Mesendoderm (in vitro differentiated cells): ENCODE measurements around the gene ACKR1. TPM values are rescaled to one million over a fixed set of nuclear protein-coding genes. Genes with fewer than 3 reads are reported as not detected.

Experiments
- DNase-seq: peaks from one replicate; pipeline ENCODE4 v3.0.0; 2013
- H2AK5ac ChIP-seq: 2 replicates; pipeline ENCODE4 v1.6.1; 2013; ENCODE audit warnings: low read length, inconsistent platforms
- H2BK120ac ChIP-seq: 2 replicates; pipeline ENCODE4 v1.6.1; 2013; ENCODE audit warnings: low read depth, mild to moderate bottlenecking, low read length, moderate library complexity, mixed read lengths
- H2BK15ac ChIP-seq: replicated peaks from 2 replicates; pipeline ENCODE4 v1.6.1; 2013; ENCODE audit warnings: low read depth, mild to moderate bottlenecking, moderate library complexity
- H2BK5ac ChIP-seq: 2 replicates; pipeline ENCODE4 v1.6.1; 2013; ENCODE audit warnings: low read length, inconsistent platforms
- H3K18ac ChIP-seq: 2 replicates; pipeline ENCODE4 v1.6.1; 2013; ENCODE audit warnings: mild to moderate bottlenecking, low read length, mixed read lengths
- H3K23ac ChIP-seq: one replicate; pipeline ENCODE4 v1.6.1; 2013; ENCODE audit warnings: low read length
- H3K27ac ChIP-seq: 2 replicates; pipeline ENCODE4 v1.5.1; 2013; ENCODE audit warnings: low read depth, mild to moderate bottlenecking, inconsistent platforms, low read length, moderate library complexity
- H3K27me3 ChIP-seq: 2 replicates; pipeline ENCODE4 v1.6.1; 2013; ENCODE audit warnings: low read length, control low read depth, mild to moderate bottlenecking, inconsistent platforms; ENCODE audit not compliant: insufficient read depth, poor library complexity
- H3K36me3 ChIP-seq: 2 replicates; pipeline ENCODE4 v1.6.1; 2013; ENCODE audit warnings: low read length, inconsistent platforms; ENCODE audit not compliant: control insufficient read depth, insufficient read depth
- H3K4ac ChIP-seq: one replicate; pipeline ENCODE4 v1.6.1; 2013; ENCODE audit warnings: low read depth, mild to moderate bottlenecking, low read length, moderate library complexity
- H3K4me1 ChIP-seq: 2 replicates; pipeline ENCODE4 v1.6.1; 2013; ENCODE audit warnings: low read depth, low read length, inconsistent platforms; ENCODE audit not compliant: control insufficient read depth
- H3K4me2 ChIP-seq: 2 replicates; pipeline ENCODE4 v1.6.1; 2013; ENCODE audit warnings: low read length
- H3K4me3 ChIP-seq: 2 replicates; pipeline ENCODE4 v1.5.1; 2013; ENCODE audit warnings: mild to moderate bottlenecking, low read length
- H3K56ac ChIP-seq: one replicate; pipeline ENCODE4 v1.6.1; 2013; ENCODE audit warnings: low read length
- H3K79me1 ChIP-seq: 2 replicates; pipeline ENCODE4 v1.6.1; 2013; ENCODE audit warnings: low read length, inconsistent platforms
- H3K79me2 ChIP-seq: 2 replicates; pipeline ENCODE4 v1.6.1; 2013; ENCODE audit warnings: mild to moderate bottlenecking, low read length; ENCODE audit not compliant: control insufficient read depth, insufficient read depth
- H3K9ac ChIP-seq: 2 replicates; pipeline ENCODE4 v1.6.1; 2013; ENCODE audit warnings: low read length, inconsistent platforms
- H4K5ac ChIP-seq: one replicate; pipeline ENCODE4 v1.6.1; 2013; ENCODE audit warnings: low read length
- H4K8ac ChIP-seq: one replicate; pipeline ENCODE4 v1.6.1; 2013; ENCODE audit warnings: low read depth, mild to moderate bottlenecking, control low read depth, low read length, moderate library complexity
- WGBS: extraction: QIAGEN DNeasy Blood & Tissue Kit; methylation state at CpG from one replicate; pipeline ENCODE4 v1.1.7; 2013; ENCODE audit warnings: low lambda C conversion rate, missing lambda C conversion rate; ENCODE audit not compliant: insufficient coverage; ENCODE audit errors: extremely low coverage; 5-methylcytosine and 5-hydroxymethylcytosine counted together
- polyA plus RNA-seq, 2 experiments: library from polyadenylated mRNA; stranded (reverse); fragments of 200-250 nt; gene quantifications; one replicate each; pipeline ENCODE4 v1.2.3, GENCODE V29; 2013

Gene ACKR1, protein sequence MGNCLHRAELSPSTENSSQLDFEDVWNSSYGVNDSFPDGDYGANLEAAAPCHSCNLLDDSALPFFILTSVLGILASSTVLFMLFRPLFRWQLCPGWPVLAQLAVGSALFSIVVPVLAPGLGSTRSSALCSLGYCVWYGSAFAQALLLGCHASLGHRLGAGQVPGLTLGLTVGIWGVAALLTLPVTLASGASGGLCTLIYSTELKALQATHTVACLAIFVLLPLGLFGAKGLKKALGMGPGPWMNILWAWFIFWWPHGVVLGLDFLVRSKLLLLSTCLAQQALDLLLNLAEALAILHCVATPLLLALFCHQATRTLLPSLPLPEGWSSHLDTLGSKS
- polyA plus RNA-seq (2013, experiment 1 of 2): 0.25 TPM
- polyA plus RNA-seq (2013, experiment 2 of 2): 0.13 TPM

GRCh38 chr1:159204161-159205141 lies at the start of gene ACKR1:
TSS of gene ACKR1 (plus strand) at chr1:159204875. CDS start at chr1:159204960, 85 bp downstream.
- H2BK15ac ChIP-seq: no peak within 1 kb of the TSS
- no peak within 1 kb of the TSS for H2BK120ac ChIP-seq
- no peak within 1 kb of the TSS for H4K8ac ChIP-seq
- no peak within 1 kb of the TSS for H3K18ac ChIP-seq
- H3K27ac ChIP-seq: no peak within 1 kb of the TSS
- no peak within 1 kb of the TSS for H3K4me3 ChIP-seq
- DNase-seq: no peak
- no CpG with 5 or more reads among the region's 13 CpGs for WGBS
- no peak within 1 kb of the TSS for H2BK5ac ChIP-seq
- no peak within 1 kb of the TSS for H3K4ac ChIP-seq
- no peaks in the 10 kb centered on the region for H3K79me2 ChIP-seq
- H3K4me1 ChIP-seq: peaks cover 1% of the 10 kb centered on the region
- no peaks in the 10 kb centered on the region for H3K36me3 ChIP-seq
- no peak within 1 kb of the TSS for H3K23ac ChIP-seq
- no peak within 1 kb of the TSS for H2AK5ac ChIP-seq
- no peaks in the 10 kb centered on the region for H3K27me3 ChIP-seq
- no peaks in the 10 kb centered on the region for H3K79me1 ChIP-seq
- no peak within 1 kb of the TSS for H3K4me2 ChIP-seq
- H3K9ac ChIP-seq: no peak within 1 kb of the TSS
- no peak within 1 kb of the TSS for H3K56ac ChIP-seq
- H4K5ac ChIP-seq: no peak within 1 kb of the TSS

DNA sequence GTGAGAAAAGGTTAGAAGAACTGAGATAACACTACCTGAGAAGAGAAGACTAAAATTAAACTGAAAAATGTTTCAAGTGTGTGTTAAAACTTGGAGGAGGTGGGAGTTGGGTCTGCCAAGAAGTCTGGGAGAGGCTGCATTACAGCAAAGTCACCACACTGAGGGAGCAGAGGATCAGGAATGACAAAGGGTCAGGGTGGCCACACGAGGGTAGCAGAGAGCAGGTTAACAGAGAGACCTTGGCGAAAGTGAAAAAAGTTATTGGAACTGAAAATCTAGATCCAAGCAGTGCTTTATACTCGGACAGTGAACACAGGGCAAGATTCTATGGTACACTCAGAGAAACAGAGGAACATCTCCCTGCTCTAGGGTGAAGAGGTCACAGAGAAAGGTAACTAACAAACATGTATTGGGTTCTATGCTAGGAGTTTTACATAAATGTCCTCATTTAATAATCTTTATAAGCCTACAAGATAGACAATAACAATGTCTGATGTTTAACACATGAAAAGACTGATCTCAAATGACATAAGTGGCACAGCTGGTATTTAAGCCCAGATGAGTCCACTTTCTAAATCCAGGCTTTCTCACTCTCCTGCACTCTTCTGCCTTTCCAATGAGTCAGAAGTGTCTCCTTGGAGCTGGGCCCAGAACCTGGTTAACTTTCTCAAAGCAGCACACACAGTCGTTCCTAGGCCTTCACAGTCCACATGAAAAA lies 43.5 kb upstream of the ACKR1 start:
- WGBS: no CpG with 5 or more reads among the region's 4 CpGs
- Histone ChIP-seq H2BK5ac (no peak overlapping the region), H4K8ac (no peak overlapping the region), H3K27me3 (no peaks in the 10 kb centered on the region), H3K4me2 (no peak overlapping the region), H3K4ac (no peak overlapping the region), H3K79me2 (no peaks in the 10 kb centered on the region), H3K4me1 (no peaks in the 10 kb centered on the region), H2BK15ac (no peak overlapping the region), H3K27ac (no peak overlapping the region), H4K5ac (no peak overlapping the region), H3K18ac (no peak overlapping the region), H2AK5ac (no peak overlapping the region), H3K56ac (no peak overlapping the region), H3K23ac (no peak overlapping the region), H3K4me3 (no peak overlapping the region), H3K79me1 (no peaks in the 10 kb centered on the region), H3K9ac (no peak overlapping the region), H2BK120ac (no peak overlapping the region), H3K36me3 (no peaks in the 10 kb centered on the region)
- peak; percentile 76 for DNase-seq

DNA sequence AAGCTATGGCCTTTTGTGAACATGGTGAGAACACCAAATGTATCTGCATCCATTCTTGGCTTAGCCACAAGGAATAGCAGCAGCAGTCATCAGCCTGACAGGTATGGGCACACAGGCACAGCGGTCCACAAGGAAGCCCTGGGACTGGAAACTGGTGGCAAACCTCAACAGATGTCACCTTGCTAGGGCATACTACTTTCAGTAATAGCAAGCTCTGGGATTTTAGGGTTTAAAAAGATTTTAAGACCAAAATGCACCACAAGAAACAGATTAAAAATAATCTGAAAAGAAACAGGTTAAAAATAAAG lies 43.0 kb upstream of the ACKR1 start:
- no peak overlapping the region for H2AK5ac ChIP-seq
- H3K4me1 ChIP-seq: no peaks in the 10 kb centered on the region
- H2BK15ac ChIP-seq: no peak overlapping the region
- no peak overlapping the region for H3K9ac ChIP-seq
- no CpG with 5 or more reads among the region's 1 CpG for WGBS
- H3K4me3 ChIP-seq: no peak overlapping the region
- no peak overlapping the region for H3K4ac ChIP-seq
- no peaks in the 10 kb centered on the region for H3K79me2 ChIP-seq
- H3K4me2 ChIP-seq: no peak overlapping the region
- no peaks in the 10 kb centered on the region for H3K36me3 ChIP-seq
- no peak overlapping the region for H3K27ac ChIP-seq
- no peak overlapping the region for H3K23ac ChIP-seq
- no peak overlapping the region for H2BK120ac ChIP-seq
- no peak overlapping the region for H3K18ac ChIP-seq
- H3K79me1 ChIP-seq: no peaks in the 10 kb centered on the region
- H4K8ac ChIP-seq: no peak overlapping the region
- no peaks in the 10 kb centered on the region for H3K27me3 ChIP-seq
- H3K56ac ChIP-seq: no peak overlapping the region
- no peak overlapping the region for H4K5ac ChIP-seq
- no peak for DNase-seq
- H2BK5ac ChIP-seq: no peak overlapping the region

DNA sequence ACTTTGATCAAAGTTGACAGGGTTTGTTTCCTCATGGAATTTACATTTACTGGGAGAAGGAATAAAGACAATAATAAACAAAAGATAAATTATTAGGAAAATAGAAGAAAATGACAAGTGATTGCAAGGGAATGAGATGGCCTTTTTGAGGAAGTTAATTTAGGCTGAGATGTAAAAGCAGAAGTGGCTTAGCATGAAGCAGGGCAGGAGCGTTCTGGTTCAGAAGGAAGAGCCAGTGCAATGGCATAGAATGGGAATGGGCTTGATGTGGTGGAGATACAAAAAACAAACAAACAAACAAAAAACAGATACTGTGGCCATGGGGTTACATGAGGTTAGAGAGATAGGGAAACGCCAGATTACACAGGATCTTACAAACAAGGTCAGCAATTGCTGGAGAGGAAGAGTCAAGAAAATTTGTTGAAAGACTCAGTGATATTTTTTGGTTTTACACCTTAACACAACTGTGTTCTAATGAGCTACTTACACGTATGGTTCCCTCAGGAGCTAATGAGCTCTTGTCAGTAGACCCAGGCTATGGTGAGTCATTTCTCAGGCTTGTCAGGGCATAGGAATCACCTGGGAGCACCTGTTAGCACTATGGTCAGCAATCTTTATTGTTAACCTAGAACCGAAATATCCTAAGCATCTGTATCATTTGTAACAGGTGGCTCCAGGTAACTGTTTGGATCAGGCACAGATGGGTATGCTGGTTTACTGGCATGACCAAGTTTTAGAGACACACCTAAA lies 42.0 kb upstream of the ACKR1 start:
- H2BK120ac ChIP-seq: no peak overlapping the region
- no peaks in the 10 kb centered on the region for H3K36me3 ChIP-seq
- H4K5ac ChIP-seq: no peak overlapping the region
- no peak overlapping the region for H3K18ac ChIP-seq
- no peak overlapping the region for H2AK5ac ChIP-seq
- H2BK5ac ChIP-seq: no peak overlapping the region
- H3K79me1 ChIP-seq: no peaks in the 10 kb centered on the region
- no peaks in the 10 kb centered on the region for H3K4me1 ChIP-seq
- no peak overlapping the region for H3K56ac ChIP-seq
- H3K9ac ChIP-seq: no peak overlapping the region
- H3K4me2 ChIP-seq: no peak overlapping the region
- no peak overlapping the region for H2BK15ac ChIP-seq
- no peak overlapping the region for H4K8ac ChIP-seq
- H3K4me3 ChIP-seq: no peak overlapping the region
- peak; percentile 15 for DNase-seq
- no CpG with 5 or more reads among the region's 4 CpGs for WGBS
- H3K79me2 ChIP-seq: no peaks in the 10 kb centered on the region
- no peaks in the 10 kb centered on the region for H3K27me3 ChIP-seq
- H3K4ac ChIP-seq: no peak overlapping the region
- H3K27ac ChIP-seq: no peak overlapping the region
- H3K23ac ChIP-seq: no peak overlapping the region

GRCh38 chr1:159163614-159164228 lies 41.0 kb upstream of the ACKR1 start:
- Histone ChIP-seq H2BK5ac (no peak overlapping the region), H3K56ac (no peak overlapping the region), H3K4me1 (no peaks in the 10 kb centered on the region), H3K18ac (no peak overlapping the region), H3K23ac (no peak overlapping the region), H3K4me2 (no peak overlapping the region), H3K4ac (no peak overlapping the region), H3K27ac (no peak overlapping the region), H2BK15ac (no peak overlapping the region), H2BK120ac (no peak overlapping the region), H4K8ac (no peak overlapping the region), H4K5ac (no peak overlapping the region), H3K9ac (no peak overlapping the region), H2AK5ac (no peak overlapping the region), H3K27me3 (no peaks in the 10 kb centered on the region), H3K79me1 (no peaks in the 10 kb centered on the region), H3K4me3 (no peak overlapping the region), H3K79me2 (no peaks in the 10 kb centered on the region), H3K36me3 (no peaks in the 10 kb centered on the region)
- peak; percentile 26 for DNase-seq
- no CpG with 5 or more reads among the region's 9 CpGs for WGBS
